HEK293 (cell line): ENCODE results near the gene RNH1.

ENCODE experiments used
- CTCF ChIP-seq: fragments of 450-650 bp; formaldehyde crosslinking; IDR thresholded peaks from 2 replicates; pipeline ENCODE4 v1.5.1; 2016; ENCODE audit warnings: missing biosample characterization, missing genetic modification characterization
- KLF16 ChIP-seq: fragments of 450-650 bp; formaldehyde crosslinking; IDR thresholded peaks from 2 replicates; pipeline ENCODE4 v1.5.1; 2017; ENCODE audit warnings: missing biosample characterization, missing genetic modification characterization
- ZNF544 ChIP-seq: fragments of 450-650 bp; formaldehyde crosslinking; IDR thresholded peaks from 2 replicates; pipeline ENCODE4 v1.5.0; 2017; ENCODE audit warnings: missing biosample characterization, missing genetic modification characterization
- ZNF76 ChIP-seq: fragments of 450-650 bp; formaldehyde crosslinking; IDR thresholded peaks from 2 replicates; pipeline ENCODE4; 2016; ENCODE audit warnings: low read depth, missing biosample characterization, missing genetic modification characterization, borderline replicate concordance

GRCh38 chr11:472272-472671 lies 34.8 kb downstream of the RNH1 start:
- TF ChIP-seq KLF16 (no peak), CTCF (no peak), ZNF76 (tag by site-specific recombination) (no peak), ZNF544 (tag by site-specific recombination) (no peak)
